Measurements from ENCODE around the gene MBLAC1. TPM values are rescaled to one million over a fixed set of nuclear protein-coding genes. Genes with fewer than 3 reads are reported as not detected.
A peak's percentile ranks its signal among the peaks of the same experiment; 100 is the strongest.

MBLAC1 gene
- total and polyA plus RNA-seq, 10 of the 15 experiments (the other 5 are each of a cell fraction or from before 2014, with no cell fraction given): 0.24 to 3.2 (median 1.8) TPM; not detected in 1

DNA sequence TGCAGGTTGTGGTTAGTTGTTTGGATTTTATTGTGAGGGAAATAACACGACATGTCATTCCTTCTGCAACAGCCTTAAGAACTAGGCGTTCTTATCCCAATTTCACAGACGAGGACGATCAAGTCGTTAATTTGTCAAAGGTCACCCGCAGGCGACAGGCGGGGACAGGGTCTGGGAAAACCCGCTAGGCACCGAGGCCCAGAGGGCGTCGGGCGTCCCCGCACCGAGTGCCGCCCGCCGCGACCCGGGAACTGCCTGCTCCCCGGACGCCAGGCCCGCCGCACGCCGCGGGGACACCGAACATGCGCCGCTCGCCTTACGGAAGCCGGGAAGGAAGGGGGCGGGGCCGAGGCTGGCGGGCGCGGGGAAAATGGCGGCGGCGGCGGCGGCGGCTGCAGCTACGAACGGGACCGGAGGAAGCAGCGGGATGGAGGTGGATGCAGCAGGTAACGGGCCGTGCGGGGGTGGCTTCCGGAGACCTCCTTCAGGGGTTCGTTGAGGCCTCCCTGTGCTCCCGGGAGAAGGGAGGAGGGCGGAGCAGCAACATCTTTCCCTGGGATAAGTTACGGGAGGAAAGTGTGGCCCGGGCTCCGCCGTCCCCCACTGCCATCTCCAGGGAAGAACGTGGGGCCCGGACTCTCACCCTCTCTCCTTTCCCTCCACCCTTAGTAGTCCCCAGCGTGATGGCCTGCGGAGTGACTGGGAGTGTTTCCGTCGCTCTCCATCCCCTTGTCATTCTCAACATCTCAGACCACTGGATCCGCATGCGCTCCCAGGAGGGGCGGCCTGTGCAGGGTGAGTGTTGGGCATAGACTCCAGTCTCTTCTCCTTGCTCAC lies 37.9 kb upstream of the MBLAC1 start, which contains the start of gene COPS6 (continued):
- TF ChIP-seq, protein P1, sequence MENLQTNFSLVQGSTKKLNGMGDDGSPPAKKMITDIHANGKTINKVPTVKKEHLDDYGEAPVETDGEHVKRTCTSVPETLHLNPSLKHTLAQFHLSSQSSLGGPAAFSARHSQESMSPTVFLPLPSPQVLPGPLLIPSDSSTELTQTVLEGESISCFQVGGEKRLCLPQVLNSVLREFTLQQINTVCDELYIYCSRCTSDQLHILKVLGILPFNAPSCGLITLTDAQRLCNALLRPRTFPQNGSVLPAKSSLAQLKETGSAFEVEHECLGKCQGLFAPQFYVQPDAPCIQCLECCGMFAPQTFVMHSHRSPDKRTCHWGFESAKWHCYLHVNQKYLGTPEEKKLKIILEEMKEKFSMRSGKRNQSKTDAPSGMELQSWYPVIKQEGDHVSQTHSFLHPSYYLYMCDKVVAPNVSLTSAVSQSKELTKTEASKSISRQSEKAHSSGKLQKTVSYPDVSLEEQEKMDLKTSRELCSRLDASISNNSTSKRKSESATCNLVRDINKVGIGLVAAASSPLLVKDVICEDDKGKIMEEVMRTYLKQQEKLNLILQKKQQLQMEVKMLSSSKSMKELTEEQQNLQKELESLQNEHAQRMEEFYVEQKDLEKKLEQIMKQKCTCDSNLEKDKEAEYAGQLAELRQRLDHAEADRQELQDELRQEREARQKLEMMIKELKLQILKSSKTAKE (IDR thresholded peaks at IDR 0.05; ENCODE audit: low read depth, poor library complexity, severe bottlenecking): no peak
- peak; percentile 56; the same call in 1 of the 2 replicates for TF ChIP-seq PML (IDR thresholded peaks at IDR 0.05; ENCODE audit: low read length)
- no peak for TF ChIP-seq USF1 (IDR thresholded peaks at IDR 0.05; ENCODE audit: borderline replicate concordance, extremely low read length, insufficient read depth, low read depth, low read length)
- TF ChIP-seq MAX (IDR thresholded peaks at IDR 0.05; ENCODE audit: low read depth, low read length): peak; percentile 85
- TF ChIP-seq, protein P2, sequence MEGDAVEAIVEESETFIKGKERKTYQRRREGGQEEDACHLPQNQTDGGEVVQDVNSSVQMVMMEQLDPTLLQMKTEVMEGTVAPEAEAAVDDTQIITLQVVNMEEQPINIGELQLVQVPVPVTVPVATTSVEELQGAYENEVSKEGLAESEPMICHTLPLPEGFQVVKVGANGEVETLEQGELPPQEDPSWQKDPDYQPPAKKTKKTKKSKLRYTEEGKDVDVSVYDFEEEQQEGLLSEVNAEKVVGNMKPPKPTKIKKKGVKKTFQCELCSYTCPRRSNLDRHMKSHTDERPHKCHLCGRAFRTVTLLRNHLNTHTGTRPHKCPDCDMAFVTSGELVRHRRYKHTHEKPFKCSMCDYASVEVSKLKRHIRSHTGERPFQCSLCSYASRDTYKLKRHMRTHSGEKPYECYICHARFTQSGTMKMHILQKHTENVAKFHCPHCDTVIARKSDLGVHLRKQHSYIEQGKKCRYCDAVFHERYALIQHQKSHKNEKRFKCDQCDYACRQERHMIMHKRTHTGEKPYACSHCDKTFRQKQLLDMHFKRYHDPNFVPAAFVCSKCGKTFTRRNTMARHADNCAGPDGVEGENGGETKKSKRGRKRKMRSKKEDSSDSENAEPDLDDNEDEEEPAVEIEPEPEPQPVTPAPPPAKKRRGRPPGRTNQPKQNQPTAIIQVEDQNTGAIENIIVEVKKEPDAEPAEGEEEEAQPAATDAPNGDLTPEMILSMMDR (IDR thresholded peaks at IDR 0.05 in 2 of 3, conservative IDR thresholded peaks at IDR 0.05 in 1 of 3; ENCODE audit: control insufficient read depth in 2 of 3, extremely low read depth in 1 of 3, insufficient read depth in 1 of 3, low read depth in 3 of 3, low read length in 3 of 3): no peak
- TF ChIP-seq ASH2L (IDR thresholded peaks at IDR 0.05; ENCODE audit: borderline replicate concordance, low read depth): no peak
- TF ChIP-seq CBX5 (IDR thresholded peaks at IDR 0.05; ENCODE audit: low read depth): no peak
- peak; percentile 85 for TF ChIP-seq POLR2AphosphoS2 (IDR thresholded peaks at IDR 0.05; ENCODE audit: low read depth, low read length)
- TF ChIP-seq HCFC1 (IDR thresholded peaks at IDR 0.05; ENCODE audit: low read length): peak; percentile 52
- TF ChIP-seq, protein P3, sequence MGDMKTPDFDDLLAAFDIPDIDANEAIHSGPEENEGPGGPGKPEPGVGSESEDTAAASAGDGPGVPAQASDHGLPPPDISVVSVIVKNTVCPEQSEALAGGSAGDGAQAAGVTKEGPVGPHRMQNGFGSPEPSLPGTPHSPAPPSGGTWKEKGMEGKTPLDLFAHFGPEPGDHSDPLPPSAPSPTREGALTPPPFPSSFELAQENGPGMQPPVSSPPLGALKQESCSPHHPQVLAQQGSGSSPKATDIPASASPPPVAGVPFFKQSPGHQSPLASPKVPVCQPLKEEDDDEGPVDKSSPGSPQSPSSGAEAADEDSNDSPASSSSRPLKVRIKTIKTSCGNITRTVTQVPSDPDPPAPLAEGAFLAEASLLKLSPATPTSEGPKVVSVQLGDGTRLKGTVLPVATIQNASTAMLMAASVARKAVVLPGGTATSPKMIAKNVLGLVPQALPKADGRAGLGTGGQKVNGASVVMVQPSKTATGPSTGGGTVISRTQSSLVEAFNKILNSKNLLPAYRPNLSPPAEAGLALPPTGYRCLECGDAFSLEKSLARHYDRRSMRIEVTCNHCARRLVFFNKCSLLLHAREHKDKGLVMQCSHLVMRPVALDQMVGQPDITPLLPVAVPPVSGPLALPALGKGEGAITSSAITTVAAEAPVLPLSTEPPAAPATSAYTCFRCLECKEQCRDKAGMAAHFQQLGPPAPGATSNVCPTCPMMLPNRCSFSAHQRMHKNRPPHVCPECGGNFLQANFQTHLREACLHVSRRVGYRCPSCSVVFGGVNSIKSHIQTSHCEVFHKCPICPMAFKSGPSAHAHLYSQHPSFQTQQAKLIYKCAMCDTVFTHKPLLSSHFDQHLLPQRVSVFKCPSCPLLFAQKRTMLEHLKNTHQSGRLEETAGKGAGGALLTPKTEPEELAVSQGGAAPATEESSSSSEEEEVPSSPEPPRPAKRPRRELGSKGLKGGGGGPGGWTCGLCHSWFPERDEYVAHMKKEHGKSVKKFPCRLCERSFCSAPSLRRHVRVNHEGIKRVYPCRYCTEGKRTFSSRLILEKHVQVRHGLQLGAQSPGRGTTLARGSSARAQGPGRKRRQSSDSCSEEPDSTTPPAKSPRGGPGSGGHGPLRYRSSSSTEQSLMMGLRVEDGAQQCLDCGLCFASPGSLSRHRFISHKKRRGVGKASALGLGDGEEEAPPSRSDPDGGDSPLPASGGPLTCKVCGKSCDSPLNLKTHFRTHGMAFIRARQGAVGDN (IDR thresholded peaks at IDR 0.05): peak; percentile 98
- TF ChIP-seq DPF2 (IDR thresholded peaks at IDR 0.05): no peak; the same call in none of the 2 replicates
- TF ChIP-seq, protein P4, sequence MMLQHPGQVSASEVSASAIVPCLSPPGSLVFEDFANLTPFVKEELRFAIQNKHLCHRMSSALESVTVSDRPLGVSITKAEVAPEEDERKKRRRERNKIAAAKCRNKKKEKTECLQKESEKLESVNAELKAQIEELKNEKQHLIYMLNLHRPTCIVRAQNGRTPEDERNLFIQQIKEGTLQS (IDR thresholded peaks at IDR 0.05; ENCODE audit: borderline replicate concordance, extremely low read depth, low read depth, low read length): no peak
- no peak for TF ChIP-seq NFYA (IDR thresholded peaks at IDR 0.05; ENCODE audit: borderline replicate concordance, low read depth, low read length)
- TF ChIP-seq EZH2 (IDR thresholded peaks at IDR 0.05; ENCODE audit: borderline replicate concordance, control insufficient read depth, low read depth, low read length): no peak
- no peak for TF ChIP-seq SMC3 (IDR thresholded peaks at IDR 0.05; ENCODE audit: borderline replicate concordance, low read length)
- no peak for TF ChIP-seq EP300 (IDR thresholded peaks at IDR 0.05; ENCODE audit: borderline replicate concordance in 1 of 2, control insufficient read depth in 1 of 2, low read depth in 2 of 2, low read length in 2 of 2)
- TF ChIP-seq SMAD5 (IDR thresholded peaks at IDR 0.05; ENCODE audit: low read depth): peak; percentile 77
- TF ChIP-seq ZBED1 (IDR thresholded peaks at IDR 0.05; ENCODE audit: borderline replicate concordance): peak; percentile 43; the same call in 1 of the 2 replicates

Measured in GM12878 (cell line).